Calu3 (cell line): ENCODE data around the gene PAM16. TPM values are rescaled to one million over a fixed set of nuclear protein-coding genes. Genes with fewer than 3 reads are reported as not detected.

Source experiments
- BruUV-seq: library from RNA; stranded (reverse); fragments of 400-500 nt; replicated peaks from 2 replicates; lab custom pipeline; 2021; lab: Mats Ljungman, UMichigan
- CTCF ChIA-PET: fragments of 300-600 bp; sonication (Branson Sonifier 250); formaldehyde crosslinking; loops from one replicate; lab custom pipeline; 2022; ENCODE audit warnings: antibody characterized with exemption; lab: Charles Lee
- DNase-seq: peaks from one replicate; pipeline ENCODE4 v3.0.0; 2022
- H3K27ac Mint-ChIP-seq: one replicate; pipeline ENCODE4 v1.8.0; 2022; ENCODE audit warnings: mixed read lengths; ENCODE audit not compliant: unreplicated experiment
- H3K27me3 Mint-ChIP-seq: one replicate; pipeline ENCODE4 v1.8.0; 2022; ENCODE audit warnings: mixed read lengths; ENCODE audit not compliant: unreplicated experiment
- H3K36me3 Mint-ChIP-seq: one replicate; pipeline ENCODE4 v1.8.0; 2022; ENCODE audit warnings: mild to moderate bottlenecking, moderate library complexity, mixed read lengths; ENCODE audit not compliant: insufficient read depth, unreplicated experiment
- H3K4me1 Mint-ChIP-seq: one replicate; pipeline ENCODE4 v1.8.0; 2022; ENCODE audit warnings: mild to moderate bottlenecking, low read depth, mixed read lengths; ENCODE audit not compliant: unreplicated experiment
- H3K4me3 Mint-ChIP-seq: one replicate; pipeline ENCODE4 v1.8.0; 2022; ENCODE audit warnings: mild to moderate bottlenecking, low read depth, moderate library complexity, mixed read lengths; ENCODE audit not compliant: unreplicated experiment
- H3K9me3 Mint-ChIP-seq: one replicate; pipeline ENCODE4 v1.8.0; 2022; ENCODE audit warnings: low read depth, mixed read lengths; ENCODE audit not compliant: unreplicated experiment
- intact Hi-C: fragments of 100-400 bp; cut with micrococcal nuclease; formaldehyde crosslinking; loops from one replicate; pipeline ENCODE4 v1.10.0; 2022; ENCODE audit not compliant: unreplicated experiment
- total RNA-seq: library from RNA; stranded (reverse); gene quantifications from 2 replicates; pipeline ENCODE4 v1.2.3, GENCODE V29; 2022
- TF ChIP-seq, protein P1 (sequence below): fragments of 200-600 bp; IDR thresholded peaks from one replicate; pipeline ENCODE4 v1.8.0; 2022; ENCODE audit warnings: antibody characterized with exemption; ENCODE audit not compliant: unreplicated experiment

The PAM16 gene
- total RNA-seq, 1 experiment from 2014 or later, result 72.7 TPM

DNA sequence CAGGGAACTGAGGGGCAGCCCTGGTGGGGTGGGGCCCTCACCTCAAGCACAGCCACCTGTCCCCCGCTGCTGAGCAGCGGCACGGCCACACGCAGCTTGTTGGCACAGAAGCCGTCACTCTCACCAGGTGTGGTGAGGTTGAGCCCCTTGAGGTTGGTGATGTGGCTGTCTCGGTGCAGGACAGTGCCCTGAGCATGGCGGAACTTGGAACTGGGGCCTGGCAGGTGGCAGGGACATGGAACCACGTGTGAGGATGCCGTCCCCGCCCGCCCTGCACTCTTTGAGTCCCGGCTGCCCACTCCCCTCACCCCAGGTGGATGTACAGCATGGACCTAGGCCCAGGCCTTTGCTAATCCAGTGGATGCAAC lies 10.8 kb upstream of the PAM16 start:
- no peaks in the 10 kb centered on the region for H3K9me3 Mint-ChIP-seq
- H3K4me1 Mint-ChIP-seq, result peaks cover 6% of the 10 kb centered on the region
- CTCF ChIA-PET, result interaction anchor here (0.7 kb wide), 1 partner anchor 41 kb away, joined by 4 read pairs; no protein-coding TSS in a partner anchor
- no peak for DNase-seq
- H3K27ac Mint-ChIP-seq, result no peak overlapping the region
- peaks cover 38% of the 10 kb centered on the region for H3K36me3 Mint-ChIP-seq
- no peak overlapping the region for H3K4me3 Mint-ChIP-seq
- H3K27me3 Mint-ChIP-seq, result no peaks in the 10 kb centered on the region
- BruUV-seq, result no TSS peak
- intact Hi-C loops, result no loop called here
- TF ChIP-seq, protein P1, sequence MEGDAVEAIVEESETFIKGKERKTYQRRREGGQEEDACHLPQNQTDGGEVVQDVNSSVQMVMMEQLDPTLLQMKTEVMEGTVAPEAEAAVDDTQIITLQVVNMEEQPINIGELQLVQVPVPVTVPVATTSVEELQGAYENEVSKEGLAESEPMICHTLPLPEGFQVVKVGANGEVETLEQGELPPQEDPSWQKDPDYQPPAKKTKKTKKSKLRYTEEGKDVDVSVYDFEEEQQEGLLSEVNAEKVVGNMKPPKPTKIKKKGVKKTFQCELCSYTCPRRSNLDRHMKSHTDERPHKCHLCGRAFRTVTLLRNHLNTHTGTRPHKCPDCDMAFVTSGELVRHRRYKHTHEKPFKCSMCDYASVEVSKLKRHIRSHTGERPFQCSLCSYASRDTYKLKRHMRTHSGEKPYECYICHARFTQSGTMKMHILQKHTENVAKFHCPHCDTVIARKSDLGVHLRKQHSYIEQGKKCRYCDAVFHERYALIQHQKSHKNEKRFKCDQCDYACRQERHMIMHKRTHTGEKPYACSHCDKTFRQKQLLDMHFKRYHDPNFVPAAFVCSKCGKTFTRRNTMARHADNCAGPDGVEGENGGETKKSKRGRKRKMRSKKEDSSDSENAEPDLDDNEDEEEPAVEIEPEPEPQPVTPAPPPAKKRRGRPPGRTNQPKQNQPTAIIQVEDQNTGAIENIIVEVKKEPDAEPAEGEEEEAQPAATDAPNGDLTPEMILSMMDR, result no peak

DNA sequence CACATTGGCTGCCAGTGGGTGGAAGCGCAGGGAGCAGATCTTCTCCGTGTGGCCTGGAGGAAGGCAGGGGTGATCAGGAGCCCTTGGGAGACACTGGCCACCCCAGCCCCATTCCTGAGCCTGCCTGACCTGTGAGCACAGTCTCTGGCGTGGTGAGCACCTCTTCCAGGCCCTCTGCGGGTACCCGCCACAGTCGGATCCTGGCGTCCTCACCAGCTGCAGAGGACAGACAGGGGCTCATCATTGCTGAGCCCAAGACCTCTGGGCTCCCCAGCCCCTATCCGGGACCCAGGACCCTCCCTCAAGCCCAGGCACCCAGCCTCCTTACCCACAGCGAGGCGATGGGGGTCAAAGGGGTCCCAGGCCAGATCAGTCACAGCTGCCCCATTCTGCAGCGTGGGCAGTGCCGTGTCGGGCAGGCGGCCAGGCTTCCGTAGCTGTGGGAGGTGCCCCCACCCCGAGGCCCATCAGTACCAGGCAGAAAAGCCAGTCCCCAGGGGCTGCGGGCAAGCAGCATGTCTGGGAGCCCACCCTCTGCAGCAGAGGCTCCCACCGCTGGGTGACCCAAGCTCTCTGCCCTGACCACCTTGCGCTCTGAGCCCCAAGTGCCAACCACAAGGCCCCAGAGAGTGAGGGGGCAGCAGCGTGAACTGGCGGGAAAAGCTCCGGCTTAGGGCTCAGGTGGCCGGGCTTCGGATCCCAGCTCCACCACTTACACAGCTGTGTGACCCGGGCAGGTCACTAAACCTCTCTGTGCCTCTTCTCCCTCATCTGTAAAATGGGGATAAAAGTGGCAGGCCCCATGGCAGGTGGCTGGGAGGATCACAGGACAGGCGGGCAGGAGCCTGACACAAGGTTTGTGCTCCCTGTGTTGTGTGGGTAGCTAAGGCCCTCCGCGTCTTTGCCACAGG lies 10.2 kb upstream of the PAM16 start:
- no peaks in the 10 kb centered on the region for H3K27me3 Mint-ChIP-seq
- TF ChIP-seq, protein P1, result no peak
- H3K4me1 Mint-ChIP-seq, result no peaks in the 10 kb centered on the region
- no peak for DNase-seq
- CTCF ChIA-PET, result interaction anchor here (3.7 kb wide), 1 partner anchor 41 kb away, joined by 53 read pairs; no protein-coding TSS in a partner anchor
- no peaks in the 10 kb centered on the region for H3K9me3 Mint-ChIP-seq
- no TSS peak for BruUV-seq
- intact Hi-C loops, result no loop called here
- peaks cover 43% of the 10 kb centered on the region for H3K36me3 Mint-ChIP-seq
- no peak overlapping the region for H3K4me3 Mint-ChIP-seq
- no peak overlapping the region for H3K27ac Mint-ChIP-seq

DNA sequence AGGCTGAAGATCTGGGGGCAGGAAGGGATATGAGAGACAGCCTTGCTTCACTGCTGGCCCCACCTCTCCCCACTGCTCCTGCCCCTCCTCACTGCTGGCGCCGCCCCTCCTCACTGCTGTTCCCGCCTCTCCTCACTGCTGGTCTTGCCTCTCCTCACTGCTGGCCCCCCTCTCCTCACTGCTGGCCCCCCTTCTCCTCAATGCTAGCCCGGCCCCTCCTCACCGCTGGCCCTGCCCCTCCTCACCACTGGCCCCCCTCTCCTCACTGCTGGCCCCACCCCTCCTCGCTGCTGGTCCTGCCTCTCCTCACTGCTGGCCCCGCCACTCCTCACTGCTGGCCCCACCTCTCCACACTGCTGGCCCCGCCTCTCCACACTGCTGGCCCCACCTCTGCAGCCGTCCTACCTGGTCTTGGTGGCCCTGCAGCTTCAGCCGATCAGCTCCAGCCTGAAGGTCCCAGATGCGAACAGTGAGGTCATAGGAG lies 9.5 kb upstream of the PAM16 start:
- Mint-ChIP-seq H3K9me3 (no peaks in the 10 kb centered on the region), H3K27ac (no peak overlapping the region), H3K4me3 (no peak overlapping the region), H3K27me3 (no peaks in the 10 kb centered on the region), H3K4me1 (no peaks in the 10 kb centered on the region), H3K36me3 (peaks cover 43% of the 10 kb centered on the region)
- no TSS peak for BruUV-seq
- TF ChIP-seq, protein P1, result no peak
- DNase-seq, result no peak
- CTCF ChIA-PET, result interaction anchor here (3.7 kb wide), 1 partner anchor 42 kb away, joined by 53 read pairs; no protein-coding TSS in a partner anchor
- intact Hi-C loops, result no loop called here

- intact Hi-C loops, result loop anchor here (1.0 kb wide), 1 partner anchor 42 kb away; no protein-coding TSS in a partner anchor
- H3K27me3 Mint-ChIP-seq, result no peaks in the 10 kb centered on the region
- H3K4me3 Mint-ChIP-seq, result no peak overlapping the region
- TF ChIP-seq, protein P1, result no peak
- H3K36me3 Mint-ChIP-seq, result peaks cover 43% of the 10 kb centered on the region
- H3K4me1 Mint-ChIP-seq, result no peaks in the 10 kb centered on the region
- no peak overlapping the region for H3K27ac Mint-ChIP-seq
- no peaks in the 10 kb centered on the region for H3K9me3 Mint-ChIP-seq
- CTCF ChIA-PET, result interaction anchor here (0.6 to 3.7 kb wide), 8 partner anchors 9 to 86 kb away, joined by 3 to 53 read pairs (median 4); no protein-coding TSS in a partner anchor
- no TSS peak for BruUV-seq
- no peak for DNase-seq
These were observed 8.8 kb upstream of the PAM16 start for GRCh38 chr16:4359914-4360313.
